ENCODE results near the gene CRABP2. TPM values are rescaled to one million over a fixed set of nuclear protein-coding genes. Genes with fewer than 3 reads are reported as not detected.

Gene CRABP2
- polyA plus RNA-seq (2011; rRNA removed) (12.8 and 15.5 TPM in 2 replicates), polyA minus RNA-seq (2011; rRNA and poly(A)+ RNA removed) (5.4 and 5.8 TPM in 2 replicates)

DNA sequence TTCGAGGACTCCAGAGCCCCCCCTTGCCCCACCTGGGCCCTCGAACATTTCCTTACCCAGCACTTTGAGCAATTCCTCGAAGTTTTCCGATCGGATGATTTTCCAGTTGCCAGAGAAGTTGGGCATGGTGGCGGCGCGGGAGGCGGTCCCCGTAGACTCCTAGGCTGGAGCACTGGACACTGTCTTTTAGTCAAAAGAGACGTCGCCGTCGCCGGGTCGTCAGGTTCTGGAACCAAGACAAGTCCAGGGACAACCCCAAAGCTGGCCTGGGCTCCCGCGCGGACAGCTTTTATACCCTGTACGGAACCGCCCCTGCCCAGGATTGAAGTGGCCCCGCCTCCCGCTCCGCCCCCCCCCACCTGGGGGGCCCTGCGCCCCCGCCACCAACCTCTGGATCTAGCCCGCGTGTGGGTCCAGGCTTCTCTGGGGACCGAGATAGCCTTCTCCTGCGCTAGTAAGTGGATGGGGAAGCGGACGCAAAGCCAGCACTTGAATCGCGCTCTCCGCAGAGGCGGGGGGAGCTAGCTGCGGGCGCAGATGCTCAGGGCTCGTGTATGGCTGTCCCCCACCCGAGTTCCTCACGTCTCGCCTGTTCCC, at the start of gene CRABP2:
TSS of gene CRABP2 (minus strand) at position 263 of the 597 bp plus-strand sequence. CDS start at position 126, 137 bp downstream.
- Histone ChIP-seq H3K4me3 (ENCODE audit: low read depth, low read length) (peak within 1 kb of the TSS; percentile 52), H3K27ac (ENCODE audit: low read depth, low read length) (peak within 1 kb of the TSS; percentile 57), H3K9me3 (ENCODE audit: control insufficient read depth, insufficient read depth, low read length) (no peaks in the 10 kb centered on the region), H3K27me3 (ENCODE audit: control insufficient read depth, insufficient read depth, low read length) (no peaks in the 10 kb centered on the region)
- no peak for DNase-seq (ENCODE audit: low read depth, low spot score)
- ChIA-PET CTCF (interaction anchor here (0.8 to 13.7 kb wide), 20 partner anchors 8 to 361 kb away, joined by 3 to 233 read pairs (median 7); partner anchors contain the start of genes ISG20L2, METTL25B and NES), POLR2A (interaction anchor here (0.5 to 4.3 kb wide), 5 partner anchors 8 to 30 kb away, joined by 3 to 18 read pairs (median 5); partner anchors contain the start of genes ISG20L2 and METTL25B)
- no peak for TF ChIP-seq CTCF (IDR thresholded peaks at IDR 0.05; ENCODE audit: low read depth, low read length)

- H3K27ac ChIP-seq (ENCODE audit: low read depth, low read length) = no peak overlapping the region
- no peak for DNase-seq (ENCODE audit: low read depth, low spot score)
- H3K4me3 ChIP-seq (ENCODE audit: low read depth, low read length) = no peak overlapping the region
- no peaks in the 10 kb centered on the region for H3K27me3 ChIP-seq (ENCODE audit: control insufficient read depth, insufficient read depth, low read length)
- CTCF ChIA-PET = no interaction called here
- peaks cover 5% of the 10 kb centered on the region; the same call in 1 of the 2 replicates for H3K9me3 ChIP-seq (ENCODE audit: control insufficient read depth, insufficient read depth, low read length)
- no peak for TF ChIP-seq CTCF (IDR thresholded peaks at IDR 0.05; ENCODE audit: low read depth, low read length)
- POLR2A ChIA-PET = no interaction called here
These were observed 48.8 kb upstream of the CRABP2 start for GRCh38 chr1:156754219-156754618.

- TF ChIP-seq CTCF (IDR thresholded peaks at IDR 0.05; ENCODE audit: low read depth, low read length) = no peak
- ChIA-PET CTCF (interaction anchor here (1.3 to 1.9 kb wide), 3 partner anchors 27 to 108 kb away, joined by 3 to 10 read pairs (median 3); no protein-coding TSS in a partner anchor), POLR2A (interaction anchor here (2.3 to 3.2 kb wide), 3 partner anchors 11 to 25 kb away, joined by 20 to 26 read pairs (median 24); partner anchors contain the start of genes ISG20L2, METTL25B, MRPL24 and PRCC)
- H3K27me3 ChIP-seq (ENCODE audit: control insufficient read depth, insufficient read depth, low read length) = no peaks in the 10 kb centered on the region
- H3K27ac ChIP-seq (ENCODE audit: low read depth, low read length) = peak overlapping the region; percentile 25
- peaks cover 5% of the 10 kb centered on the region; the same call in 1 of the 2 replicates for H3K9me3 ChIP-seq (ENCODE audit: control insufficient read depth, insufficient read depth, low read length)
- no peak for DNase-seq (ENCODE audit: low read depth, low spot score)
- peak overlapping the region; percentile 94 for H3K4me3 ChIP-seq (ENCODE audit: low read depth, low read length)
These were observed 47.6 kb upstream of the CRABP2 start for GRCh38 chr1:156752843-156753482.

- H3K9me3 ChIP-seq (ENCODE audit: control insufficient read depth, insufficient read depth, low read length) = peaks cover 5% of the 10 kb centered on the region; the same call in 1 of the 2 replicates
- no peak for TF ChIP-seq CTCF (IDR thresholded peaks at IDR 0.05; ENCODE audit: low read depth, low read length)
- ChIA-PET POLR2A (interaction anchor here (0.6 to 3.2 kb wide), 6 partner anchors 10 to 108 kb away, joined by 3 to 26 read pairs (median 12); partner anchors contain the start of genes ISG20L2, METTL25B, MRPL24 and PRCC), CTCF (interaction anchor here (1.2 to 1.9 kb wide), 4 partner anchors 26 to 138 kb away, joined by 3 to 10 read pairs (median 4); no protein-coding TSS in a partner anchor)
- DNase-seq (ENCODE audit: low read depth, low spot score) = peak; percentile 91
- peak overlapping the region; percentile 77 for H3K27ac ChIP-seq (ENCODE audit: low read depth, low read length)
- peak overlapping the region; percentile 94 for H3K4me3 ChIP-seq (ENCODE audit: low read depth, low read length)
- no peaks in the 10 kb centered on the region for H3K27me3 ChIP-seq (ENCODE audit: control insufficient read depth, insufficient read depth, low read length)
These were observed 46.5 kb upstream of the CRABP2 start for GRCh38 chr1:156751757-156752481.
